Naive thymus-derived CD4-positive, alpha-beta T cell (primary cell): Measurements from ENCODE around the gene CRB1. TPM values are rescaled to one million over a fixed set of nuclear protein-coding genes. Genes with fewer than 3 reads are reported as not detected.

Experiments used
- ATAC-seq: fragments of 150-1000 bp; cut with Tn5 transposase; 2 replicates; pipeline ENCODE4 v1.10.0; 2021; ENCODE audit warnings: mild to moderate bottlenecking, moderate library complexity
- CTCF ChIA-PET: fragments of 350-600 bp; sonication (Branson Sonifier 250); formaldehyde crosslinking; loops from one replicate; lab custom pipeline; 2021; ENCODE audit warnings: antibody characterized with exemption; lab: Charles Lee
- POLR2A ChIA-PET: fragments of 350-600 bp; sonication (Branson Sonifier 250); formaldehyde crosslinking; loops from one replicate; lab custom pipeline; 2021; ENCODE audit warnings: antibody characterized with exemption, inconsistent platforms; lab: Charles Lee
- DNase-seq, 9 donors: peaks; one replicate each; pipeline versions ENCODE4 v3.0.0 to v3.0.0-alpha.2; 2020 to 2022; ENCODE audit warnings: mixed read lengths in 1 of 9
- H3K27ac ChIP-seq: one replicate; pipeline ENCODE4 v1.7.0; 2013; ENCODE audit warnings: mild to moderate bottlenecking, low read depth, low read length, moderate library complexity
- H3K27me3 ChIP-seq, 2 donors: one replicate each; pipeline ENCODE4 v1.7.0; 2013; ENCODE audit warnings: low read length in 2 of 2, mild to moderate bottlenecking in 2 of 2, moderate library complexity in 2 of 2; ENCODE audit not compliant: control insufficient read depth in 2 of 2, insufficient read depth in 2 of 2
- H3K36me3 ChIP-seq, 3 experiments: 1 replicate in 2 of 3; 2 replicates in 1 of 3; pipeline ENCODE4 v1.7.0; 2013; ENCODE audit warnings: low read length in 3 of 3, mild to moderate bottlenecking in 3 of 3, moderate library complexity in 1 of 3; ENCODE audit not compliant: insufficient read depth in 3 of 3, control insufficient read depth in 2 of 3
- H3K4me1 ChIP-seq, 2 donors: one replicate each; pipeline ENCODE4 v1.7.0; 2013; ENCODE audit warnings: low read length in 2 of 2, mild to moderate bottlenecking in 2 of 2, moderate library complexity in 1 of 2; ENCODE audit not compliant: control insufficient read depth in 2 of 2, insufficient read depth in 2 of 2
- H3K4me3 ChIP-seq: 2 replicates; pipeline ENCODE4 v1.7.0; 2013; ENCODE audit warnings: mild to moderate bottlenecking, low read length
- H3K9me3 ChIP-seq, 3 experiments: 1 replicate in 2 of 3; 2 replicates in 1 of 3; pipeline ENCODE4 v1.7.0; 2013; ENCODE audit warnings: low read length in 3 of 3; ENCODE audit not compliant: control insufficient read depth in 2 of 3
- H3K27ac Mint-ChIP-seq, 9 donors: one replicate each; pipeline ENCODE4 v1.8.0; 2020 to 2022; ENCODE audit warnings: mixed read lengths in 9 of 9, mild to moderate bottlenecking in 8 of 9, moderate library complexity in 5 of 9, inconsistent platforms in 2 of 9
- H3K27me3 Mint-ChIP-seq, 5 donors: one replicate each; pipeline ENCODE4 v1.8.0; 2021 to 2022; ENCODE audit warnings: mixed read lengths in 5 of 5, mild to moderate bottlenecking in 1 of 5
- H3K36me3 Mint-ChIP-seq, 5 donors: one replicate each; pipeline ENCODE4 v1.8.0; 2020 to 2022; ENCODE audit warnings: mixed read lengths in 5 of 5, mild to moderate bottlenecking in 3 of 5, inconsistent platforms in 1 of 5
- H3K4me1 Mint-ChIP-seq, 7 donors: one replicate each; pipeline ENCODE4 v1.8.0; 2020 to 2022; ENCODE audit warnings: mixed read lengths in 7 of 7, mild to moderate bottlenecking in 3 of 7, inconsistent platforms in 1 of 7
- H3K4me3 Mint-ChIP-seq, 10 donors: one replicate each; pipeline ENCODE4 v1.8.0; 2020 to 2022; ENCODE audit warnings: mild to moderate bottlenecking in 10 of 10, mixed read lengths in 10 of 10, moderate library complexity in 6 of 10, inconsistent platforms in 2 of 10
- H3K9me3 Mint-ChIP-seq, 11 donors: one replicate each; pipeline ENCODE4 v1.8.0; 2020 to 2022; ENCODE audit warnings: mixed read lengths in 11 of 11, mild to moderate bottlenecking in 4 of 11, inconsistent platforms in 1 of 11, moderate library complexity in 1 of 11
- intact Hi-C, 2 donors: fragments of 100-400 bp; cut with micrococcal nuclease; formaldehyde crosslinking; loops; one replicate each; pipeline ENCODE4 v1.15.1; 2023
- polyA plus RNA-seq, 2 donors: library from polyadenylated mRNA; unstranded; fragments of 300-500 nt; fragmentation: Illumina TruSeq; gene quantifications; one replicate each; pipeline ENCODE4 v1.2.3, GENCODE V29; 2021
- total RNA-seq, 6 experiments: library from RNA in 5 of 6; stranded (reverse) in 5 of 6; gene quantifications; 1 replicate in 5 of 6; 2 replicates in 1 of 6; pipeline ENCODE4 v1.2.3 and lab custom pipeline; 2021 to 2026

Gene CRB1
- total and polyA plus RNA-seq, 7 experiments from 2014 or later, result 0.08 to 3.2 (median 0.49) TPM; not detected in 2

DNA sequence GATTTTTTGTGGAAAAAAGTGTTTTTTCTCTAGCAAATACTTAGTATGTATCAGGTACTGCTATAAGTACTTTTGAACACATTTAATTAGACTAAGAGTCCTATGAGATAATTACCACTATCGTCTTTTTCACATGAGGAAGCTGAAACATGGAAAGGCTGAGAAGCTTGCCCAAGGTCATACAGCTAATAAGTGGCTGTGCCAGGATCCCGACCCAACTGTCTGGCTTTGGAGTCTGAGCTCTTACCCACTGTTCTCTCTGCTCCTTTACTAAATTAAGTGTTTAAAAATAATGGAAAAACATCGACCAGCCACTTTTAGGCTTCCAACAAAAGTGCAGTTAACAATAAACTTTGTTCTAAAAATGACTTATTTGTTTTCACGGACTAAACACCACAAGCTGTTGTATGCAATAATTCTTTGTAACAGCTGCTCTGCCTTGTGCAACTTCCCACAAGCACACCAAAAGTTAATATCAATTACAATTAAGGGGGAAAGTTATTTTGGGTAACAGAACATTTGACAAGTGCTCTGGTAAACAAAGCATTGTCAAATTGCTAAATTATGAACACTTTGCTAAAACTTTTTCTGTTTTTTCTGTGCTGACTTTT lies 75.7 kb downstream of the CRB1 start:
- Histone ChIP-seq H3K36me3 (no peaks in the 10 kb centered on the region), H3K27me3 (no peaks in the 10 kb centered on the region), H3K4me1 (no peaks in the 10 kb centered on the region), H3K27ac (no peak overlapping the region), H3K9me3 (no peaks in the 10 kb centered on the region), H3K4me3 (no peak overlapping the region)
- Mint-ChIP-seq H3K4me3 (no peak overlapping the region), H3K36me3 (no peaks in the 10 kb centered on the region), H3K27me3 (peaks cover 0 to 14% (median 5%) of the 10 kb centered on the region in 5 donors), H3K4me1 (peaks cover 0 to 10% (median 5%) of the 10 kb centered on the region in 7 donors), H3K9me3 (peaks cover 0 to 1% (median 0%) of the 10 kb centered on the region in 11 donors), H3K27ac (no peak overlapping the region)
- ChIA-PET POLR2A (no interaction called here), CTCF (no interaction called here)
- no peak for DNase-seq
- ATAC-seq, result no peak
- intact Hi-C loops, result no loop called here

- ChIA-PET POLR2A (no interaction called here), CTCF (no interaction called here)
- H3K36me3 ChIP-seq, result no peaks in the 10 kb centered on the region
- Mint-ChIP-seq H3K27me3 (no peaks in the 10 kb centered on the region), H3K4me3 (no peak overlapping the region), H3K4me1 (peaks cover 0 to 6% (median 0%) of the 10 kb centered on the region in 7 donors), H3K27ac (no peak overlapping the region), H3K9me3 (no peaks in the 10 kb centered on the region), H3K36me3 (no peaks in the 10 kb centered on the region)
- no peaks in the 10 kb centered on the region for H3K27me3 ChIP-seq
- no peak overlapping the region for H3K4me3 ChIP-seq
- no peaks in the 10 kb centered on the region for H3K9me3 ChIP-seq
- intact Hi-C loops, result no loop called here
- H3K27ac ChIP-seq, result no peak overlapping the region
- ATAC-seq (no peak), DNase-seq (no peak)
- no peaks in the 10 kb centered on the region for H3K4me1 ChIP-seq
Observed at GRCh38 chr1:197351821-197352440, 83.9 kb downstream of the CRB1 start.

GRCh38 chr1:197355248-197355995 lies 87.4 kb downstream of the CRB1 start:
- Histone ChIP-seq H3K9me3 (no peaks in the 10 kb centered on the region), H3K27me3 (no peaks in the 10 kb centered on the region), H3K4me1 (no peaks in the 10 kb centered on the region), H3K4me3 (no peak overlapping the region), H3K27ac (no peak overlapping the region), H3K36me3 (no peaks in the 10 kb centered on the region)
- no peak for ATAC-seq
- Mint-ChIP-seq H3K9me3 (no peaks in the 10 kb centered on the region), H3K4me1 (peaks cover 0 to 4% (median 0%) of the 10 kb centered on the region in 7 donors), H3K27ac (no peak overlapping the region), H3K36me3 (no peaks in the 10 kb centered on the region), H3K27me3 (no peaks in the 10 kb centered on the region), H3K4me3 (no peak overlapping the region)
- POLR2A ChIA-PET, result interaction anchor here (0.7 kb wide), 1 partner anchor 1526 kb away, joined by 3 read pairs; no protein-coding TSS in a partner anchor
- no peak for DNase-seq
- intact Hi-C loops, result loop anchor here in 1 of 2 donors (5.0 kb wide), 2 partner anchors 37 to 528 kb away; no protein-coding TSS in a partner anchor
- CTCF ChIA-PET, result interaction anchor here (0.9 to 1.5 kb wide), 3 partner anchors 7 to 176 kb away, joined by 4 to 7 read pairs (median 4); no protein-coding TSS in a partner anchor

- intact Hi-C loops, result loop anchor here (1.0 to 5.0 kb wide), 6 partner anchors 29 to 634 kb away; no protein-coding TSS in a partner anchor
- peak; percentile 68 for ATAC-seq
Observed at GRCh38 chr1:197356723-197357533, 88.9 kb downstream of the CRB1 start.

DNA sequence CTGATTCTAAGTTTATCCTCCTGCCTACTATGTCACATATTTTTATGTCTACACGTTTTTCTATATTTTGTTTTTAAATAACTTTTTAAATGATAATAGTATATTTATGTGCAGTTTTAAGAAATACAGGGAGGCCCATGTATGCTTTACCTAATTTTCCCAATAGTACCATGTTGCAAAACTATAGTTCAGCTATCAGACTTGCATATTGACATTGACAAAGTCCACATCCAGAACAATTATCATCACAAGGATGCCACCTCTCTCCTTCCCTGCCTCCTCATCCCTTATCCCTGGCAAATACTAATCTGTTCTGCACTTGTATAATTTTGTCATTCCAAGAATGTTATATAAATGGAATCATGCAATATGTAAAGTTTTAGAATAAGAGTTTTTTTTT lies 90.9 kb downstream of the CRB1 start:
- H3K4me3 ChIP-seq, result no peak overlapping the region
- ATAC-seq (no peak), DNase-seq (no peak)
- Mint-ChIP-seq H3K9me3 (no peaks in the 10 kb centered on the region), H3K4me3 (no peak overlapping the region), H3K36me3 (no peaks in the 10 kb centered on the region), H3K27me3 (peaks cover 0 to 8% (median 0%) of the 10 kb centered on the region in 5 donors), H3K27ac (no peak overlapping the region), H3K4me1 (peaks cover 0 to 3% (median 0%) of the 10 kb centered on the region in 7 donors)
- H3K4me1 ChIP-seq, result no peaks in the 10 kb centered on the region
- H3K27ac ChIP-seq, result no peak overlapping the region
- CTCF ChIA-PET, result interaction anchor here (2.9 kb wide), 1 partner anchor 179 kb away, joined by 26 read pairs; no protein-coding TSS in a partner anchor
- H3K27me3 ChIP-seq, result no peaks in the 10 kb centered on the region
- intact Hi-C loops, result loop anchor here in 1 of 2 donors (5.0 kb wide), 2 partner anchors 33 to 532 kb away; no protein-coding TSS in a partner anchor
- H3K36me3 ChIP-seq, result no peaks in the 10 kb centered on the region
- no peaks in the 10 kb centered on the region for H3K9me3 ChIP-seq
- POLR2A ChIA-PET, result no interaction called here

More at GRCh38 chr1:197356723-197357533, 88.9 kb downstream of the CRB1 start:
- H3K27ac ChIP-seq, result no peak overlapping the region
- DNase-seq, result peak in 5 of 9 donors; percentile 19 to 36 (median 25)
- no peaks in the 10 kb centered on the region for H3K27me3 ChIP-seq
- no peaks in the 10 kb centered on the region for H3K4me1 ChIP-seq
- H3K4me3 ChIP-seq, result no peak overlapping the region
- ChIA-PET POLR2A (no interaction called here), CTCF (interaction anchor here (0.6 to 2.9 kb wide), 6 partner anchors 8 to 848 kb away, joined by 3 to 26 read pairs (median 4); no protein-coding TSS in a partner anchor)
- no peaks in the 10 kb centered on the region for H3K9me3 ChIP-seq
- Mint-ChIP-seq H3K9me3 (no peaks in the 10 kb centered on the region), H3K36me3 (no peaks in the 10 kb centered on the region), H3K4me3 (no peak overlapping the region), H3K27me3 (no peaks in the 10 kb centered on the region), H3K4me1 (peaks cover 0 to 3% (median 0%) of the 10 kb centered on the region in 7 donors), H3K27ac (no peak overlapping the region)
- H3K36me3 ChIP-seq, result no peaks in the 10 kb centered on the region

DNA sequence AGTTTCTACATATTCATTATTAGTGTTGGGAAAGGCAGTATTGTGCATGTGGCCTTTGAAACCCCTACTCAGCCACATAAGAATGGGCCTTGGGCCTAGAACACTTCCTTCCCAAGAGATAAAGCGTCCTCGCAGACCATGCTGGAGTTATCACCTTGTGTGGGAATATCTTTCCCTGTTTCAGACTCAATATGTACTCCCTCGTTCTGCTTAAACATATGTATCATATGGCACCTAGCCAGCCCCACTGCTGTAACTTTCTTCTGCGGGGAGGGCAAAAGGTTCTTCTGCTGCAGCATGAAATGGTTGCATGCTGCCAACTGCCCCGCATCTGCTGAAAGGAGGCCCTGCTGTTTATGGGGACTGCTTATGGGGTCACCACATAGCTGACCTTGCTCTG lies 92.0 kb downstream of the CRB1 start:
- H3K4me3 ChIP-seq, result no peak overlapping the region
- intact Hi-C loops, result no loop called here
- Mint-ChIP-seq H3K36me3 (no peaks in the 10 kb centered on the region), H3K4me1 (peaks cover 0 to 3% (median 0%) of the 10 kb centered on the region in 7 donors), H3K27me3 (peaks cover 0 to 8% (median 0%) of the 10 kb centered on the region in 5 donors), H3K4me3 (no peak overlapping the region), H3K9me3 (no peaks in the 10 kb centered on the region), H3K27ac (no peak overlapping the region)
- CTCF ChIA-PET, result no interaction called here
- no peaks in the 10 kb centered on the region for H3K36me3 ChIP-seq
- POLR2A ChIA-PET, result no interaction called here
- no peaks in the 10 kb centered on the region for H3K4me1 ChIP-seq
- H3K9me3 ChIP-seq, result no peaks in the 10 kb centered on the region
- H3K27me3 ChIP-seq, result no peaks in the 10 kb centered on the region
- ATAC-seq, result no peak
- DNase-seq, result no peak
- no peak overlapping the region for H3K27ac ChIP-seq
